Stimulated activated CD8-positive, alpha-beta memory T cell treated with anti-CD3 and anti-CD28 coated beads, Interleukin-4, amount 100 ng/mL, for 24 hours (primary cell): ENCODE measurements around the gene CARM1.
"Not testable (repeated sequence)": the region's sequence is repeated elsewhere in the genome, so short reads cannot be mapped to it uniquely, and the experiment has no call there.

ENCODE experiments used
- DNase-seq: peaks from one replicate; pipeline ENCODE4 v3.0.0-alpha.2; 2020; ENCODE audit warnings: low read depth

The CARM1 gene

DNA sequence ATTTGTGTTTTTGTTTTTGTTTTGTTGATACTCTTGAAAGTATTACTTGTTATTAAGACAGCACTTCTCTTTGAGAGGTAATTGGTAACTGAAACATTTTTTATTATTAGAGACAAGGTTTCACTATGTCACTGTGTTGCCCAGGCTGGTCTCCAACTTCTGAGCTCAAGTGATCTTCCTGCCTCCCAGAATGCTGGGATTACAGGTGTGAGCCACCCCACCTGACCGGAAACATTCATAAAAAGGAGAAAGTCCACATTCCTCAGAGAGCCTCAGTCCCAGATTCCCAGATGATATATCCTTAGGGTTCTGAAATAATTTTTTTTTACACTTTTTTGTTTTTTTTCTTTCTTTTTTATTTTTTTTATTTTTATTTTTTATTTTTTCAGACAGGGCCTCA is 2.7 kb downstream of the CARM1 start:
- no peak for DNase-seq

DNA sequence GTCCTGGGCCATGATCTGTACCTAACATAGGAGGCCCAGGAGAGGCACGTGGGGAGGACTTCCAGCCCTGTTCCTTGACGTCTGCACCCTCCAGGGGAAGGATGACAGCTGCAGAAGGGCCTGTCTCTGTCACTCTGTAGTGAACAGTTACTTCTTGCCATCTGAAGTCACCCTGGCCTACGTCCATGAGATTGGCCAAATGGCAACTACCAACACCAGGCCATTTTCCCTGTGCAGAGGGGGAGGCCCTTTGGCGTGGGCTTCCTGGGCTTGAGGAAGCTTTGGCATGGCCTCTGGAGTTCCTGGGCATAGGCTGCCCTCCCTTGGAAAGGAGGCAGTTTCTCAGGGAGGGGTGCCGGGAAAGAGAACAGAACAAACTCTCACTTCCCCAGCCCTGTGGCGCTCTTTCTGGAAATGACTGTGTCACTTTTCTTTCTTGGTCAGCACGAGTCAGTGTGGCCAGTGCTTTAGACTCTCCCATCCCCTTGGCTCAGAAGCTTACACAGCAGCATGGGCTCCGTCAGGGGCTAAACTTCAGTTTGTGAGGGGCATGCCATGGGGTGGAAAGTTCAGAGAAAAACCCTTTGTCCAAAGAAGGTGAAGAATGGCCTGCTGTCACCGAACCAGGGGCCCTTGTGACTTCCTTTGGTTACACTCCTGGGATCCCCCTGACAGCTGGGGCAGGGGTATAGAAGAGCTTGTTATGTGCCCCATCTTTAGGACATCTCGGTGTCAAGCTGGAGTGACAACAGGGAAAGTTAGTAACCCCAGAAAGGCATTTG is 5.3 kb downstream of the CARM1 start:
- DNase-seq, result no peak

DNA sequence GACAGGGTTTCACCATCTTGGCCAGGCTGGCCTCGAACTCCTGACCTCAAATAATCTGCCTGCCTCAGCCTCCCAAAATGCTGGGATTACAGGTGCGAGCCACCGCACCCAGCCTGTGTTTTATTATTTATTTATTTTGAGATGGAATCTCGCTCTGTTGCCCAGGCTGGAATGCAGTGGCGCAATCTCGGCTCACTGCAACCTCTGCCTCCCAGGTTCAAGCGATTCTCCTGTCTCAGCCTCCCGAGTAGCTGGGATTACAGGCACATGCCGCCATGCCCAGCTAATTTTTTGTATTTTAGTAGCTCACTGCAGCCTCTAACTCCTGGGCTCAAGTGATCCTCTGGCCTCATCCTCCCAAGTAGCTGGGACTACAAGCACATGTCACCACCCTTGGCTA is 6.3 kb downstream of the CARM1 start:
- DNase-seq, result not testable (repeated sequence)

DNA sequence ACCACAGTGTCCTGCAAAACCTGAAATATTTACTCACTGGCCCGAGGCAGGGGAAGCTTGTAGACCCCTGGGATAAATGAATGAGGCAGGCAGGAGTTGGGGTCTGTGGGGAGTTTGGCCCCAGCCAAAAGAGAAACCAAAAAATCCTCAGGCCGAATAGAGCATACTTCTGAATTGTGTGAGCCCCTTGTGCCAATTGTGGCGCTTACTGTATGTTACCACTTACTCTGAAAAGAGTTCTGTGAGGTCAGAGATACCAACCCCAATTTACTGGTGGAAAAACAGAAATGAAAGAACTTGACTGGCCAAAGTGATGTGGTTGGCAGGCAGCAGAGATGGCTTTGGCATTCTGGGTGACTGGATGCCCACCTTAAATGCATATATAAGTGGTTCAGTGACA is 6.9 kb downstream of the CARM1 start:
- no peak for DNase-seq

DNA sequence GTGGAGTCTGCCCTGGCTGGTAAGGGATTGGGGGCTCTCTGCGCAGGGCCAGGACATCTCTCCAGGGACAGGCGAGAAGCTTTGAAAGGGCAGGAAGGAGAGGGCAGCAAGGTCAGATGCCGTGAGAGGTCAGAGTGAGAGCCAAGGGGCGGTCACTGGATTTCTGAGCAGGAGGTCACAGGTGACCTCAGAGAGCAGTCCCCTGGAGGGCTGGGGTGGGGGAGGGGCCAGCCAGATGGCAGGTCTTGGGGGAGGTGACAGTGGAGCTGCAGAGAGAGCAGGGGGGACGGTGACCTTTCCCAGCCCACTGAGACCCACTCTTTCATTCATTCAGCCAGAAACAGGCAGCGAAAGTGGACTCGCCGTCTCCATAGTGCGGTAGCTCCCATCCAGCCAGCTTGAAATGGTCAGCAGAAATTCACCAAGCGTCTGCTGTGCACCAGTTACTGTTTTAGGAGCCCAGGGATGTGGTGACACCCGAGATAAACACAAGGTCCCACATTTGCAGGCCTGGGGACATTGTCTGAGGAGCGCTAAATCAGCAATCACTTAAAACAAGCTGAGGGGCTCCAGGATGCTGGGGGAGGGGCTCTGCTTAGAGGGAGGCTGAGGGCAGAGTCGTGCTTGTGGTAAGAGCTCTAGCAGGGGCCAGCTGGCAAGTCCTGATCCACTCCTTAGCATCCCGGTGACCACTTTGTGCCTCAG is 10.2 kb downstream of the CARM1 start:
- DNase-seq, result no peak

DNA sequence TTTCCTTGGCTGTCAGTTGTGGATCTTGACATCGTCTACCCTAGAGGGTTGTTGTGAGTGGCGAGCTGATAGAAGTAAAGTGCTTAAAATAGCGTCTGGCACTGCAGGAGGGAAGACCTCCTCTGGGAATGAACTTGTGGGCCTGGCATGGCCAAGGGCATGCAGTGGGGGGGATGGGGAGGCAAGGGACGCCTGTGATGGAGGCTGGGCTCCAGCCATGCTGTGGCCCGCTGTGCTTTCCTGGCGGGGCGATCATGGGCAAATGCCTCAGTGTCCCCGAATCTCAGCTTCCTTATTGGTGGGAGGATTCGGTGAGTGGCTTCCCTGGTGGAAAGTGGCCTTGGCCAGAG is 10.7 kb downstream of the CARM1 start:
- DNase-seq, result no peak

DNA sequence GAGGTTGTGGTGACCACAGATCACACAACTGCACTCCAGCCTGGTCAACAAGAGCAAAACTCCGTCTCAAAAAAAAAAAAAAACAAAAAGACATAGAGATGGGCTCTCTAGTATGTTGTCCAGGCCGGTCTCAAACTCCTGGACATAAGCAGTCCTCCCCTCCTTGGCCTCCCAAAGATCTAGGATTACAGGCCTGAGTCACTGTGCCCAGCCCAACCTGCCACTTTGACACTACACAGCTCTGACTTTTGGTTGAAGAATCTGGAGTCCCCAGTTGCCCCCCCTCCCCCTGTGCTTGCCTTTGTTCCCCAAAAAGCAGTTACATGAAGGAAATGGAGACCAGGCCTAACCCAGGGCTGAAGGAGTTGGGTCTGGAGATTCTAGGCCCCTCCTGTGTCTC is 12.9 kb downstream of the CARM1 start:
- no peak for DNase-seq

DNA sequence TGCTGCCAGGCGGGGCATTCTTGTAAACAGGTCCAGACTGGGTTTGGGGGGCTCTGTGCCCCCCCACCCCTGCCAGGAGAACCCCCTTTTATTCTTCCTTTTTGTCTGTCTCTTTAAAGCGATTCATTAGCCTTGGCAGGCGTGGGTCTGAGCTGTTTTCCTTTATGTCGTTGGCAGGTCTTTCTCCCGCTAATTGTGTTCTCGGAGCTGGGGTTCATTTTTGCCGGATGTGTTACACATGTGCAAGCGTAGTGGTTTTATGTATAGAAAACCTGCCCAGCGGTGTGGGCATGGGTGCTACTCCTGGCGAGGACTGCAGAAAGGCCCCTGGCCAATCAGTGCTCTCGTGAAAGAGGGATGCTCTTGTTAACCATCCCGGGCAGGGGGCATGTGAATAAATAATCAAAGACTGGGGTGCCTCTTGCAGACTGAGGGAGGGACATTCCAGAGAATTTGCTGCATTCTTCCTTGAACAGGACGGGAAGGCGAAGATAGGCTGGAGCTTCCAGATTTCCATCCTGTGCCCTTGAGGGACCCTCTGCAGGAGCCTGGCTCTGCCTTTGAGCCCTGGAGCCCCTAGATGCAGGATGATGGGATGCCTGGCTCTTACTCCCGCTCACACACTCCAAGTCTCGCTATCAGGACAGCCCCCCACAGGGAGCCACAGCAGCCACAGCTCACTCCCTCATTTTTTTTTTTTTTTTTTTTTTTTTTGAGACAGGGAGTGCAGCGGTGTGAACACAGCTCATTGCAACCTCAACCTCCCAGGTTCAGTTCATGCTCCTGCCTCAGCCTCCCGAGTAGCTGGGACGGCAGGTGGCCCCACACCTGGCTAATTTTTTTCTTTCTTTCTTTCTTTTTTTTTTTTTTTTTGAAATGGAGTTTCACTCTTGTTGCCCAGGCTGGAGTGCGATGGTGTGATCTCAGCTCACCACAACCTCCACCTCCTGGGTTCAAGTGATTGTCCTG is 14.1 kb downstream of the CARM1 start:
- DNase-seq, result no peak

DNA sequence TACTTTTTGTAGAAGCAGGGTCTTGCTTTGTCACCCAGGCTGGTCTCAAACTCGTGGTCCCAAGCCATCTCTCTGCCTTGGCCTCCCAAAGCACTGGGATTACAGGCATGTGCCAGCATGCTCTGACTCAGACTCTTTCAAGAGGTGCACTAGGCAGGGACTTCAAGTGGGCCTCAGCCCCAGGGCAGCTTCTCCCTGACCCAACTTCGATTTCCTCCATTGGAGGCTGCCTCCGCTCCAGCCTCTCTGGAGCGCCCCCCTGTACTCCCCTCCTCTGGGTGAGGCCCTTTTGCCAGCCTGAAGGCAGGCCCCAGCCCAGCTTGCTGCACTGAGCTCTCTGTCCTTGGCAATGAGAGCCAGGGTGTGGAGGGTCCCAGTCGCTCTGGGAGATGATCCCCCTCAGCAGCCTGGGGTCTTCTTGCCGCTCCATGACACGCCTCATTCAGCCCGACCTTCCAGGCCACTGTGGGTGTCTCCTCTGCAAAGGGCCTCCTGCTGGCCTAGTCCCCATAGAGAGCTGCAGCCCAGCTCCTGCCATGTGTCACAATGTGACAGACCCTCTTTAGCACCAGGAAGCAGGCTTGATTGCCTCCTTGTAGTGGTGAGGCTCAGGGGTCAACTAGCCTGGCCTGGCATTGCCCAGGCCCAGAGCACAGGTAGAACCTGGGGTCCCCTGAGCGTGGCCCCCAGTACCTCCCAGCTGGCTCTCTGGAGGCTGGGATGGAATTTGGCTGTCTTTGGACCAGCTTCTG is 16.4 kb downstream of the CARM1 start:
- no peak for DNase-seq

DNA sequence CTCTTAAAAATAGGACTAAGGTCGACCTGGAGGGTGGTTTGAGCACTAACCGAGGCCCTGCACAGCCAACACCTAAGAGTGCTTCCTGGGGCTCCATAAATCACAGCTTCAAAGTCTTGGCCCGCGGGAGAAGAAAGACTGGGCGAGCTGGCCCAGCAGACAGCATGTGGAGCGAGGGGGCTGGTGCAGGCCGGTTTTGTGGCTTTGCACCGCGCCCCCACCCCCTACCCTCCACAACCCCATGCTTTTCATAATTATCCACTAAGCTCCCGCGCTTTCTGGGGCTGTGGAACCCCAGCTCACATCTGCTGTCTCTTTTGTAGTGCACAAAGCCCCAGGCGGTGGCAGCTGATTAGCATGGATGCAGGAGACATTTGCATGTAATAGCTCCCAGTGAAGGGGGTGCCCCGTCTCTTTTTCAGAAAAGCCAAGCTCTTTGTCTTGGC is 17.1 kb downstream of the CARM1 start:
- DNase-seq, result no peak

DNA sequence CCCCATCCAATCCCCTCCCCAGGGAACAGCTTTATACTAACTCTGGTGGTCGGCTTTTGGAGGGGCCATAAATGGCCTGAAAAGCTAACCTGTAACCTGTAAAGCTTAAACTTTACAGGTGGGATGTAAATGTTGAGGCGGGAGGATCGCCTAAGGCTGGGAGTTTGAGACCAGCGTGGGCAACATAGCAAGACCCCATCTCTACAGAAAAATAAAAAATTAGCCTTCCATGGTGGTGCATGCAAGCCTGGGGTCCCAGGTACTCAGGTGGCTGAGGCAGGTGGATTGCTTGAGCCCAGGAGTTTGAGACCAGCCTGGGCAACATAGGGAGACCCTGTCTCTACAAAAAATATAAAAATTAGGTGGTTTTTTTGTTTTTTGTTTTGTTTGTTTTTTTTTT is 18.5 kb downstream of the CARM1 start:
- no peak for DNase-seq

DNA sequence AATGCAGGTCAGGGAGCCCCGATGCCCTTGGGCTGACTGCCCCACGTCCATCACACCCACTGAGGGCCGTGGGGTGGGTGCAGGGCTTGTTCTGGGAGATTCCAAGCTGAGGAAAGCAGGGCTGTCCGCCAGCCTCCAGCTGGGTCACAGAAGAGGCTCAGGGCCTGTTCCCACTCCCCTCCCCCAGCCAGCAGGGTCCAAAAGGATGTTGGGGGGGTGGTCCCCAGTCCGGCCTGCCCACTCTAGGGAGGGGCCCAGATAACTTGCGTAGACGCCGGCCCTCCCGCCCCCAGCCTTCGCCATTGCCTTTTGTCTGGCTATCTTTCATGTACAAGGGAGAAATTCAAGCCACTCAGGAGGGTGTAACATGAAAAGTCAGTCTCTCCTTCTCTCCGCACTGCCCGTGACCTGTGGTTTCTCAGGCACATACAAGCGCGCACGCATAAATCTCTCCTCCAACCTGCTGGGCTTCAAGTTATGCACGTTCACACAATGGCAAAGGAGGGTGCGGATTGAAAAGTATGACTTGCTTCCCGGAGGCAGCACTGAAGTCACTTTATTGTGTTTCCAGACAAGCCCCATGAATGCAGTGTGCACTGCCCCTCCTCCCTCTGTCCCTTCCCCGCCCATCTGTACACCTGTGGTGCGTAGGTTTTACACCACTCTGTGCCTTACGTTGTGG is 20.2 kb downstream of the CARM1 start:
- no peak for DNase-seq

DNA sequence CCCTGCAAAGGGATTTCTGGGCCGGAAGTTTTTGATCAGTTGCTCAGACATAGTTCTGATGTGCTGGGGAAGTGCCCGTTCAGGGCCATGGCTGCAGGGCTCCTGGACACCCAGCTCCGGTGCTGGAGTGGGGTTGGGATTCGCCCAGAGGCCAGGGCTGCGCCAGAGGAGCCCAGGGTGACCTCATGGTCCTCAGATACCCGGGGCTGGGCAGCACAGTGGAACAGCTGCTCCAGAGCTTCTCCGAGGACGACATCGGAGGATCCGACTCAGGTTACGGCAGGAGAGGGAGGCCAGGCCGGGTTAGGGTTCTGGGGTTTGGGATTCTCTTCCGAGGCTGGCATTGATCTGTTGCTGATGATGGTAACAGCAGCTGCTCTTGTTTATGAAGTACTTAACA is 20.9 kb downstream of the CARM1 start:
- no peak for DNase-seq

DNA sequence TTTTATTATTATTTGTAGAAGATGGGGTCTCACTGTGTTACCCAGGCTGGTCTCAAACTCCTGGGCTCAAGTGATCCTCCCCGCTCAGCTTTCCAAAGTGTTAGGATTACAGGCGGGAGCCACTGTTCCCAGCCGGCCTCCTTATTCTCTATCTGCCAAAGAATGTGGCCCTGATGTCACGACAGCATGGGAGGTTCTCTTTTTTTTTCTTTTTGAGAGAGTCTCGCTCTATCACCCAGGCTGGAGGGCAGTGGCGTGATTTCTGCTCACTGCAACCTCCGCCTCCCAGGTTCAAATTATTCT is 23.5 kb downstream of the CARM1 start:
- no peak for DNase-seq

DNA sequence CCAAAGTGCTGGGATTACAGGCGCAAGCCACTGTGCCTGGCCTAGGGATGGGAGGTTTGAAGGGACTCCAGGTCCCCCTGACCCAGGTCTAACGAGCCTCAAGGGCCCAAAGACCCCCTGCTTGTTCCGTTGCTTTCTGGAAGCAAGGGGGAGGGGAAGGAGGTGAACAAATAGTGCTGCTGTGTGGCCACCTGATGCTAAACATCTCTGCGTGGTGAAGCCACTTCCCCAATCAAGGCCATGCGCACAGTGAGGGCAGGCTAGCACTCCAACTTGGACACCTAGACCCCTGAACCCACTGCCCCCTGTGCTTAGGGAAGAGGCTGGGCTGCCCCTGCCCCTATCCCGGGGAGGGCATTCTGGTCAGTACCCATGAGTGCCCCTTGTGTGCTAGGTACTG is 24.0 kb downstream of the CARM1 start:
- DNase-seq, result no peak

DNA sequence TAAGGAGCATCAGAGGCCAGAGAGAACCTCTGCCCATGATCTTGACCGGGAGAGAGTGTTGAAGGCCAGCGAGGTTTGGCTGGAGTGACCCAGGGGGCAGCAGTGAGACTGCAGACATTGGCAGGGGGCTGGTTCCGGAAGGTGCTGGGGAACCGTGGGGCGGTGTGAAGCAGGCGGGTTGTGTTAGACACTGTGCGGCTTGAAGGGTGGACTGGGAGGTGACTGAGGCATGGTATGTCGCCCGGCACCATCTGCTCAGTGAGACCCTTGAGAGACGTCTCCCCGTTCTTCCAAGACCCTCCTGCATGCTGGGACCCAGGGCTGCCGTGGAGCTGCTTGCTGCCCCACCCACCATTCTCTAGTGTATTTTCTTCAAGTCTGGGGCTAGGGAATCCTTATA is 24.6 kb downstream of the CARM1 start:
- no peak for DNase-seq

DNA sequence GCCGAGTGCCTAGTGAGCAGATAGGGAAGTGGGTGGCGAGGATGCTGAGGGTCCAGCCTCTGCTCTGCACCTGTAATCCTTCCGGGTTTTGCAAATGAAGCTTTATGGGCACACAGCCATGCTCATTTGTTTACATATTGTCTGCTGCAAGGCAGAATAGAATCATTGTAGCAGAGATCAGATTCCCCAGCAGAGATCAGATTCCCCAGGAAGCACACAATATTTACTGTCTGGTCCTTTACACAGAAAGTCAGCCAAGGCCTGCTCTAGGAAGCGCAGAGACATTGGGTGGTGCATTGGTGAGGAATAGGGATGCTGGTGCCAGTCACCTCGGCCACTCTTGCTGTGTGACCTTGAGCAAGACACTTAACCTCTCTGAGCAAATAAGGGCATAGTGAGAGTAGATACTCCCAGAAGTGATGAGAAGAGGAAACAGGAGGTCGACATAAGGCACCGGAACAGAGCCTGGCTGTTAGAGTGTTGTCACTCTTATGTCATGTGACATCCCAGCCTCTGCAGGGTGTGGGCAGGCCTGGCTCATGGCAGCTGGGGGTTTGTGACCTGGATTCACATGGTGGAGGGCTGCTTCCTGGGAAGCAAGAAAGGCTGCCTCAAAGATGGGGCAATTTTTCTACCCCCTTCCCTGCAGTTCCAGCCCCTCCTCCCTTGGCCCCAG is 25.6 kb downstream of the CARM1 start:
- no peak for DNase-seq

DNA sequence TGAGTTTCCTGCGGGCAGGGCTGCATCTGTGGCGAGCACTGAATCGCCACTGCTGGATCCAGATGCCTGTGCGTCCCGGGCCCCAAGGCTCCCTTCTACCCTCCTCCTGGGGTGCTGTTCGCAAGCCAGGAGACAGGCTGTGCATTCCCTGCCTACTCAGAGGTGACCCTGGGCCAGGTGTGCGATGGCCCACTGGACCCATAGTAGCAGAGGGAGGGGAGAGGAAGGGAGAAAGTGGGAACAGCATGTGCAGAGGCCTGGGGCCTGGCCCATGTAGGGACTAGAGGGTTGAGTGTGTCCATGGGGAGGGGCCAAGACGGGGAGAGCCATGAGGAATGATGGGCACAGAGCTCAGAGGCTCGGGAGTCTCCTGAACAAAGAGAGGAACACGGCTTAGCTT is 27.3 kb downstream of the CARM1 start:
- DNase-seq, result no peak

DNA sequence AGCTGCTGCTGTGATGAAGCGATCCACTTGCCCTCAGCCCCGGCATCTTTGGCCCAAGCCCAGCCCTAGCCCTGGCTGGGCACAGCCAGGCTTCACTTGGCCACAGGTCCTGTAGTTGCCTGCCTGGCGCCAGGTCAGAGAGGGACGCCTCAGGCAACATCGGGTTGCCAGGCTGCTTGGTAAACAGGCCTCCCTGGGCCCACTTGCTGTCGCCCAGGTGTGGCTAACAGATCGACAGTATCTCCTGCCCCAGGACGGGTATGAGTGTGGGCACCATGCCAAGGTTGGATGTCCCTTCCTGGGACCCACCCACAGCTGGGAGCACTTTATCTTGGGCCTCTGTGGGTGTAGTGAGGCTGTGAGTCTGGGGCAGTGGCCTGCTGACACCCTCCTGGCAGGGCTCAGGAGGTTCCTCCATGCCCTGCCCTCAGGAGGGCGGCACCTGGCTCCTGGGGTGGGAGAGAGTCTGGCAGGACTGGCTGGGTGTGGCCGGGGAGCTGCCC is 27.8 kb downstream of the CARM1 start:
- DNase-seq, result no peak

DNA sequence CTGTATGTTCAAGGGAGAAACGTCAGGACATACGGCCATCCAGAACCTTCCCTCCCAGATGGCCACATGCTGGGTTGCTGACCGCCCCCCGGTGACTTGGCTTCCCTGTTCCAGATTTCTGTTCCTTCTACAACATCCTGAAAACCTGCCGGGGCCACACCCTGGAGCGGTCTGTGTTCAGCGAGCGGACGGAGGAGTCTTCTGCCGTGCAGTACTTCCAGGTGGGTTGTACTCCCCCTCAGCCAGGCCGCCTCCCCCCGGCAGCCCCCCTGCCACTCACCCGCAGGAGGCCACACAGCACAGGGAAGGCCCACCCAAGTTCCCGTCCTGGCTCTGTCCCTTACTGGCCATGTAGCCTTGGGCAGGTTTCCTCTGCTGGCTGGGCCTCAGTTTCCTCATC is 36.6 kb downstream of the CARM1 start:
- DNase-seq, result no peak
